Activated effector memory CD4-positive, alpha-beta T cell treated with anti-CD3 and anti-CD28 coated beads, Interleukin-2, amount 50 U/mL, for 16 hours (primary cell): ENCODE data around the gene CTAGE9.

Experiments
- DNase-seq: peaks from one replicate; pipeline ENCODE4 v3.0.0-alpha.2; 2020

CTAGE9 gene

GRCh38 chr6:131663578-131664165, 47.1 kb downstream of the CTAGE9 start:
- DNase-seq, result no peak

GRCh38 chr6:131660195-131660594, 50.6 kb downstream of the CTAGE9 start:
- DNase-seq, result no peak
